HG02884 (cell line): ENCODE data around the gene FAM151A.

Experiments
- ATAC-seq: cut with Tn5 transposase; IDR thresholded peaks from one replicate; pipeline ENCODE4 v1.9.1; 2021; ENCODE audit warnings: mild to moderate bottlenecking, moderate library complexity; ENCODE audit not compliant: unreplicated experiment

Gene FAM151A

GRCh38 chr1:54581621-54582035, 41.7 kb downstream of the FAM151A start:
- no peak for ATAC-seq

DNA sequence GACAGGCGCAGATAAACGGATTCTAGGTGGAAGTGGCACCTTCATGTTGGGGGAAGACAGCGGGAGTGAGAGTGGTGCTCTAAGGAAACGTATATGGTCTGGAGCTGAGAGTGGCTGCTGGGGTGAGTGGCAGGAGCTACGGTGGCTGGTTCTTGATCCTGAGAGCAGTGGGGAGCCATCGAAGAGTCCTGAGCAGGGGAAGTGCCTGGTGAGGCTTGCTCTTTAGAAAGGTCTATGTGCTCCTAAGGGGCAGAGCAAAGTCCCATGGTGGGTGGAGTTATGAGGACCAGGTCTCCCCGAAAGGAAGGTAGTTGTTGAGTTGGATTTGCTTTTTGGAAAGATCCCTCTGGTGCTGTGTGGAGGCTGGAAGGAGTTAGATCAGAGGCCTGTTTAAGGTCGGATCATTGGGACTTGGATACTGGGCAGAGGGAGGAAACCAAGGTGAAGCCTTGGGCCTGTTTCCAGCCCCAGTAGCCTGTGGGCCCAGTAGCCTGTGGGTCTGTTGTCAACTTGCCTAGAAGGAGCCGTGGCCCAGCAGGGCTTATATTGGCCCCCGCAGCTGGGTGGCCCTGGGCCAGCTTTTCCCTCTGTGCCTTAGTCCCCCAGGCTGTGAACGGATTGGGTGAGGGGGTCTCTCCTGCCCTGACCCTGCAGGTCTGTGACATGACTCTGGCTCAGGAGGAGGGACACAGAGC, 42.3 kb downstream of the FAM151A start:
- ATAC-seq, result no peak

GRCh38 chr1:54579337-54579781, 44.0 kb downstream of the FAM151A start:
- ATAC-seq, result no peak

DNA sequence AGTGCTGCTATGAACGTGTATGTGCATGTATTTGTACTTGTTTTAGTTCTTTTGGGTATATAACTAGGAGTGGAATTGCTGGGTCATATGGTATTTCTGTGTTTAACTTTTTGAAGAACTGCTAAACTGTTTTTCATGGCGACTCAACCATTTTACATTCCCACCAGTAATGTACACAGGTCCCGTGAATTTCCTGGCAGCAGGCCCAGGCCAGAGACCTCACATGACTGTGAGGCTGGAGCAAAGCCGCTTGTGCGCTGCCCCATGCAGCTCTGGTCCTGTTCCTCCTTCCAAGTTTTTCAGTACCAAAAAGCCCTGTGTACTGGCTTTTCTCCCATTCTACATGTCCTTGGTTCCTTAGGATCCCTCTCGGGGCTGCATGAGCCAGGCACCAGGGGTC, 45.7 kb downstream of the FAM151A start:
- ATAC-seq, result no peak

GRCh38 chr1:54575605-54576290, 47.6 kb downstream of the FAM151A start:
- ATAC-seq, result no peak

DNA sequence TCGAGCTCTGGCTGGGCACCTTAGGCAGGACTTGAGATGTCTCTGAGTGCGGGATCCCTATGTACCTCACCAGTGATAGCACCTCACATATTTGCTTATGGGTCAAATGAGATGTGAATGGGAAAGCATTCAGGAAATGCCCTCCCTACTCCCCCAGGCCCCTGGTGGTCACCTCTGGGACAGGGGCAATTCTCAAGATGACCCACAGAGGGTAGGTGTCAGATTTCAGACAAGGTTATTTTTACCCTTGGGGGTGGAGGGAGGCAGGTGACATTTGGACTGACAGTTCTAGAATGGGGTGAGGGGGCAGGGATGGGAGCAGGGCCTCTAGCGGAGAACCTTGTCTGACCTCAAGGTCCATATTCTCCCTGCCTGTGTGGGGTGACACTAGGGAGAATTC, 48.2 kb downstream of the FAM151A start:
- ATAC-seq, result no peak

- no peak for ATAC-seq
These were observed 49.1 kb downstream of the FAM151A start for GRCh38 chr1:54574158-54574778.

- no peak for ATAC-seq
These were observed 50.8 kb downstream of the FAM151A start for GRCh38 chr1:54572542-54572850.

GRCh38 chr1:54571803-54572541, 51.4 kb downstream of the FAM151A start:
- ATAC-seq, result no peak

- no peak for ATAC-seq
These were observed 52.0 kb downstream of the FAM151A start for GRCh38 chr1:54571326-54571725.

- ATAC-seq, result no peak
These were observed 53.2 kb downstream of the FAM151A start for GRCh38 chr1:54570161-54570560.

DNA sequence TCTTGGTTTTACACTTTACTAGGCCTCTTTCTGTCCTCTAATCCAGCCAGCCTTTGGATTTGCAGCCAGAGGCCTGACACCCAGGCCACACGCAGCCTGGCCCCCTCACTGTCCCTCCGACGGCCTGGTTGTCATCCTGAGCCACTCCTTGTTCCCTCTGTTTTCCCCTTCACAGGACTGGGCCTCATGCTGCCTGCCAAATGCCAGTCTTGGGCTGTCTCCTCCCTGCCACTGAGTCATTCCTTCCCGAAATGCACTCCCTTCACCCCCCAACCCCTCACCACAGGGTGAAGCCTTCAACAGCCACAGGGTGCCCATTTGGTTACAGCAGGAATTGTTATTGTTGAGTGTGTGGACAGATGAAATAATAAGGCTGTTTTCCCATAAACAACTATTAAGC, 54.0 kb downstream of the FAM151A start:
- ATAC-seq, result no peak

- no peak for ATAC-seq
These were observed 55.4 kb downstream of the FAM151A start for GRCh38 chr1:54567961-54568360.

GRCh38 chr1:54566438-54567141, 56.7 kb downstream of the FAM151A start:
- no peak for ATAC-seq

GRCh38 chr1:54565113-54565501, 58.2 kb downstream of the FAM151A start:
- no peak for ATAC-seq

- ATAC-seq, result no peak
These were observed 58.8 kb downstream of the FAM151A start for GRCh38 chr1:54564312-54565112.

GRCh38 chr1:54559771-54560231, 63.5 kb downstream of the FAM151A start:
- ATAC-seq, result no peak
